Measurements from ENCODE around the gene POLR1A.

Gene POLR1A

DNA sequence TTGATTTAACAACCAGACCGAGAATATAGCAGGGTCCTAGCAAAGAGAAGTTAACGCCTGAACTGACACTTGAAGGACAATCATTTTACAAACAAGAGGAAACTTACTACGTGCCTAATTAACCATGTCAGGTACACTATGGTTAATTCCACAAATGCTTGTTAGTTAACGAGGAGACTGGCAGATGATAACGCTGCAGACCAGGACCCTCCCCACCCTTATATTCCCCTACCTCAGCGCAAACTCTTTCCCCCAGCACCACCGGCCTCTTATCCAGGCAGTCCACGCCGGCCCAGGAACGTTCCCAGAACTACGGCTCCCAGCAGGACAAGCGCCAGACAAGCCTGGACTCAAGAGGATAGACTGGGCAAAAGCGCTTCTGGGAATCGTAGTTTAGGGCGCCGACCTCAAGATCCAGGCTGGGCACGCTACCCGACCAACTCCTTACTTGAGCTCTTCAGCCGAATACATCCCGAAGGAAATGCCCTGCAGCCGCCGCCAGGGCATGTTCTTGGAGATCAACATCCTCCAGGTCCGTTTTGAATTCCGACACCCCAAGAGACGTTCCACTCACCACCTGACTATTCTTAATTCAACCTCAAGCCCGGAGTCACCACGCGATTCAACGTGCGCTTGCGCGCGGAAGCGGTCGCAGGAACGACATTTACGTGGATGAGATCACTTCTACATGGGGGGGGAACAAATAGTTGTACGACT is at the start of gene POLR1A:
POLR1A (minus strand) TSS at position 635 of the 717 bp plus-strand sequence; CDS start at position 525, 110 bp downstream.
- DNase-seq: peak; percentile 74

DNA sequence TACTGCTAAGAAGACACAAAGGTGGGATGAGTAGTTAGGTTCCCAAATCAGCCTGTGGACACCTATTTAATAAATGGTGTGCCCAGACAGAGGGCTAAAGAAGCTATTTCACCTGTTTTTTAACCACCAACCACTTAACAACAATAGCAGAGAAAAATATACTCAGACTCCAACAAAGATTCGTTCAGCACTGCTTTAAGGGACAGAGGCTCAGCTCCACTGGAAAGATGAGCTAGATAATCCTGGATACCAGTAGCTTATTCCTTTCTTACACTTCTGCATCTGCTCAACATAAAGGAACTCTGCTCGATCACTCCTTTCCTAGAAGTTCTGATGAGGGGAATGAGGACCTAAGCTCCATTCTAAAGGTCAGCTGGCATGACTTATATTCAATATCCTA is 44.8 kb upstream of the POLR1A start:
- DNase-seq: no peak

DNA sequence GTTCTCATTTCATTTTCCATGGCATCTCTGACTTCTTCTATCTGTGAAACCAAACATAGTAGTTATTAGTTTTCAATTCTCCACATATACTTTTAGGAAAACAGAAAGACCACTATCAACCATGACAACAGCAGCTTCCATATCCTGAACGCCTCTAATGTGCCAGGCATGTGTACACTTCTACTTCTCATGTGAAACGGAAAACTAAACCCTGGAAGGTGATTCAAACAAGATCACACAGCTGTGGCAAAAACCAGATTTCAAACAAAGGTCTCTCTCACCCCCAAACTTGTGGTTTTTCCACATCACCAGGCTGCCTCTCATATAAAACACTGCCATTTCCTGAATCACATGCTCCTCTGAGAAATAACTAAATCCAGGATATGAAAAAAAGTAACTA is 42.1 kb upstream of the POLR1A start:
- DNase-seq: no peak

DNA sequence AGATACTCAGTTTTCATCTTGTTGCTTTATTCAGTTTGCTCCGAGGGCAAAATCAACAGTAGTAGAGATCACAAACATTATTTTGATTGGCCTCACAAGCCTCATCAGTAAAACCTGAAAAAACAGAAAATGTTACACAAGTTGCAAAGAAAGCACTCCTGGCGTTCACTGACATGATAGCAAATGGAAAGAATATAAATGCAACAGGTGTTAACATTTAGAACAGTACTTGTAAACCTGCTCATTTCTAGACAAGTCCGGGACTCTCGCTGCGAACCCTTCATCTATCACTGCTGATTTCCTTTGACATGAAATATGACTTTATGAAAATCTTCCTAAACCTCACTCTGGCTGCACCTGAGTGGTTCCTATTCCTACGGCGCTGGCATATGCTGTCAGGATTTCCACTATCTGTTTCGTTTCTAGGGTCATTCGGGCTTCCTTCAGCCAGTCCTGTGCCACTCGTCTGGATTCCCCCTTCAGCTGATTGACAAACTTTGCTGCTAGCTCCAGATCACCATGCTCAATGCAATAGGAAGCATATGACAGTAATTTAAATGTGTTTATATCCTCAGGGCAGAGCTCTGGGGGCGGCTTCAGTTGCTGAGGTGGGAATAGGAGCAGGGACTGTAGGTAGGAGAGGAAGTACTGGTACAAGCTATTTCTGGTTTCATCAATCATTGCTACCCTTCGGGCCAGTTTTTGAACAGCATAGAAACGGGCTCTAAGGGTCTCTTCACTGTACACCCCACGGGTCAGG is 38.4 kb upstream of the POLR1A start:
- no peak for DNase-seq

DNA sequence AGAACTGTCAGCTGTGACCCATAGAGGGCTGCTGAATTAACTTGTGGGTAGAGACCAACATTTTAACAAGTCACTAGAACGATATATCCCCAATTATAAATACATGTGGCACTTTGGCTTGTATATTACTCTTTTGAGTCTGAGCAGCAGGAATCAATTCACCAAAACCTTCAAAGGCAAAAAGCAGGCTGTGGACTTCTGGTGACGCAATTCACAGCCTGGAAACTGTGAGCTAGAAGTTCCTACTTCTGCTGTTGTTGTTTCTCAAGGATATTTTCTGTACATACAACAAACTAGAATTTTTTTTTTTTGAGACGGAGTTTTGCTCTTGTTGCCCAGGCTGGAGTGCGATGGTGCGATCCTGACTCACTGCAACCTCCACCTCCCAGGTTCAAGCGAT is 37.6 kb upstream of the POLR1A start:
- no peak for DNase-seq

DNA sequence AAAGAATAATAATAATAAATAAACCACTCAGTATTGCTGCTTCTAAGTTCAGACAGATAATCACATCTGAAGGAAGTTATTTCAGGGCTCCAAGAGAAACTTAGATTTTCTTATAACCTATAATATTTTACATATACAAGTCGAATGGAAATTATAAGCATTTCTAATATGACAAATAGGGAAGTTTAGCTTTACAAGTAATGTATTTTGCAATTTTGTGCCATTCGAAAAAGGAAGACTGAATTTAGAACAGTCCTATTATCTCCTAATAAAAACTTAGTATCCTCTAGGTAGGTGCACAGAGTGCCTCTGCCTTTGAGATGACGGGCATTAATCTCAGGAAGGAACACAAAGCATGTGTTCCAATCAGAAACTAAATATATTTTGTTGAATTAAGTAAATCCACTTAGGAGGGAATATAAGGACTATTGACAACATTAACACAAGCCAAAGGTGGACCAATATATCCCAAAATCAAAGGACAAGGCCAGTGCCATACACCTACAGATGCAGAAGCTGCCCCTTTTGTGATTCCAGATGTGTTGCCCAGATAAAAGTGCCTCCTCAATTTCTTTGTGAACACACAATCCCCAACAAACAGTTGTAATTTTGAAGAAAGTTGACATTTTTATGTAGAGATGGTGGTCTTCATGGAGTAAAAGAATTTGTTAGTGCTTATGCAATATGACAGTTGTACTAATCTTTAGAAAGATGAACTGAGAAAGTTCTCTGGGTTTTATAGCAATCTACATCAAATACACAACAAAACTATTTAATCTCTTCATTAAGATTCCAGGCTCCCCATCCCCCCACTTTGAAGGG is 37.0 kb upstream of the POLR1A start:
- no peak for DNase-seq

DNA sequence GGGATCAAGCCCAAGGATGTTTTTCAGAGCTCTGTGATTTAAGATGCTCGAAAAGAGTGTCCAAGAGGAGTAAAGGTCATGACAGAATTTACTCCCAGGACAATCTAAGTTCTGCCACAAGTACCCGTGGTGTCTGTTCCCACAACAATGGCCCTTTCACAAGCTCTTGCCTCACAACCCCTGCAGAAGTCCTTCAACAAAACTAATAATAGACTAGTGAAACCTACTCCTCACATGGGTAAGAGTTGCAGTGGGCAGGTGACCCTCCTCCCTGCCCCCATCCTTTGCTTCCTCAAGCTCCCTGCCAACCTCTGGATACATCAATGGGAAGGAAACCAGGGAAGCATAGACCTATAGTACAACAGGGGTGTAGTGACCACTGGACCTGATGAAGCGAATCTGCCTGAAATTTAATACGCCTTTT is 35.3 kb upstream of the POLR1A start:
- DNase-seq: no peak

DNA sequence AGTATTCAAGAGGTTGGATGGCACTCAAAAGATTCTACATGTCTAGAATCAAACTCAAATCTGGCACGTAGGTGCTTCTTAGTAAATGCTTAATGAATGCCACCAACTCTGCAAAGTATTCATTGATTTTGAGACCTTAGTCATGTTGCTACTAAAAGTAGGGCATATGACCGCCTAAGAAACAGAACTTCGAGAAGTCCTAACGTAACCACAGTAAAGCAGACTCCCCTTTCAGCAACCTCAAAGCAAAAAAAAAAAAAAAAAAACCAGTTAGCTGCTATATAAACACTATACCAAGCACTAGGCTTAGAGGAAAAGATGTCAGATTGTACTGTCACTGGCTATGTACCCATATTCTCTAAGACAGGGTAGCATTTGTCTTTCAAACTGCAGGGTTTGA is 34.3 kb upstream of the POLR1A start:
- no peak for DNase-seq

DNA sequence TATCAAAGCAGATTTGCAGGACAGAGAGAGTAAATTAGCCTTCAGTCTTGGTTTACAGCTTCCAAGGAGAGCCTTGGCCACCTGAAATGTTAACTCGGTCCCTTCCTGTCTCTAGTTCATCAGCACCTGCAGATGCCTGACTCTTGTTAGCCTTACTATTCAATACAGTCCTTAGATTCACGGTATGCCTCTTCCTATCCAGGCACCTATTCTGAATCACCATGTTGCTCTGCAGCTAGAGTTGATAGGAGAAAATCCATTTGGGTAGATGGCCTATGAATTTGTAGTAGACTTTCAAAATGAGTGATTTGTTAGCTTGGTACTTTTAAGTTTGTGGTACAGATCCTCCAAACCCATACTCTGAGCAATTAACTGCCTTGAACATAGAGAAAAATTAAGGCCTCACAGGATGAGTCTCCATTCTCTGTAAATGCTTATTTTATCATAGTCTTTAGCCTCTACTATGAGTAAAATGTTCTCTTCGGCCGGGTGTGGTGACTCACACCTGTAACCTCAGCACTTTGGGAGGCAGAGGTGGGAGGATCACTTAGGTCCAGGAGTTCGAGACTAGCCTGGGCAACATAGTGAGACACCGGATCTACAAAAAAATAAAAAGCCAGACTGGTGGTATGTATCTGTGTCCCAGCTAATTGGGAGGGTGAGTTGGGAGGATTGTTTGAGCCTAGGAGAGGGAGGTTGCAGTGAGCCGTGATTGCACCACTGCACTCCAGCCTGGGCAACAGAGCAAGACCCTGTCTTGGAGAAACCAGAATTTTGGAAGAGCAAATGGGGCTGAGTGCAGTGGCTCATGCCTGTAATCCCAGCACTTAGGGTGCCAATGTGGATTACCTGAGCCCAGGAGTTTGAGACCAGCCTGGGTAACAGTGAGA is 33.3 kb upstream of the POLR1A start:
- DNase-seq: no peak

DNA sequence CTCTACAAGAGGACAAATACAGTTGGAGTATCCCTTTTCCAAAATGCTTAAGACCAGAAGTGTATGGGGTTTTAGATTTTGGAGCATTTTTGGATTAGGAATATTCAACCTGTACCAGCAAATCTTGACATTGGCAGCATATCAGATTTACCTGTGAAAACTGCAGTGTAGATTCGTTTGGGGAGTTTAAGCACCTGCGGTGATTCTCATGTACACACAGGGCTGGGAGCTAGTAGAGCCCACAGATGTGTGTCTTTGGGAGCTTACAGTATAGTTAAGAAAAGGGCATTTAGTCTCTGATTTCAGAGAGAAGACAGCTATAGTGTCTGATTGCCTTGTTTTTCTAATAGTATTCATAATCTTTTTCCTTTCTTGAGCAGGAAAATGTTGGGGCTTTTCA is 30.5 kb upstream of the POLR1A start:
- DNase-seq: no peak

DNA sequence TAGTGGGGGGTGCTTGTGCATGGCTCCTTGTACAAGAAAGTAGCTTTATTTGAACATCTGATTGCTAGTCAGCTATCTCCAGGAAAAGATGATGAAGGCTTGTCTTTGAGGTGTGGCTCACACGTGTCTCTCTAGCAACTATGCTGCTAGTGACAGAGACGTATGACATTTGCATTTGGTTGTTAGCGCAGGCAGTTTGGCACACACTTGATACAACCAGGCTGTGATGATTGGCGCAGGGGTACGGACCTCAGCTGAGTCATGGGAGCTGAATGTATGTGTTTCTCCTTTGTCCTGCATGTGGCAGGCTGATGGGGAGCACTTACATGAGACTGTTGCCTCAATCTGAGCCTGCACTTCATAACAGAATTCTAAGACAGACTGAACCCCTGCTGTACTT is 30.0 kb upstream of the POLR1A start:
- no peak for DNase-seq

DNA sequence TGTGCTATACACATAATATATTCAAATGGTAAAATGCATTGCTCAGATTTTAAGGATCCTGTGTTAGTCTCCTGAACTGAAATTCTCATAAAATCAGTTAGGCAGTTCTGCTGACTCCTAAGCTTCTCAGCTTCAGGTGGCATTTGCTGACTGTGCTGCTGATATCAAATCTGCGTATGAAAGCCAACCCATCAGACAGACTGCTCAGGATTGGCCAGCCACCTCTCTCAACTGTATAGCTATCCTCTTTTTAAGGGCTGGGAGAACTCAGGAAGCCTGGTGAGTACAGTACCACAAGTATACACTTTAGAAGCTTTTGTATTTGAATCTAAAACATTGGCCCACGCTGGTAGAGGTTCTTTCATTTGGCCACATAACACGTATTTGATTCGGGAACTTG is 29.0 kb upstream of the POLR1A start:
- DNase-seq: no peak

DNA sequence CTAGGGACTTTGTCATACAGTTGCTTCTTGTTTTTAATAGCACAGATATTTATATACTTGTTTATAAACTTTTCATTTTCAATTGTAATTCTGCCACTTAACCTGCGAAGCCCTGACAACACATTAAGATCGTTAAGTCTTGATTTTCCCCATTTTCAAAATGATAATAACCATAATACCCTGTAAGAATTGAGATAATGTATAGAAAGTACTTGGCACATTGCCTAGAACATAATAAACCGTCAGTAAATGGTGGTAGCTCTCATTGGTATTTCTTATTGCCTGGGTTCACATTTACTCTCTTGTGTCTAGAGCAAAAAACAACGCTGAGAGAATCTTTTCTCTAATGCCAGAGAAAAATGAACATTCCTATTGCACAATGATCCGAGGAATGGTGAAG is 19.0 kb upstream of the POLR1A start:
- DNase-seq: no peak

DNA sequence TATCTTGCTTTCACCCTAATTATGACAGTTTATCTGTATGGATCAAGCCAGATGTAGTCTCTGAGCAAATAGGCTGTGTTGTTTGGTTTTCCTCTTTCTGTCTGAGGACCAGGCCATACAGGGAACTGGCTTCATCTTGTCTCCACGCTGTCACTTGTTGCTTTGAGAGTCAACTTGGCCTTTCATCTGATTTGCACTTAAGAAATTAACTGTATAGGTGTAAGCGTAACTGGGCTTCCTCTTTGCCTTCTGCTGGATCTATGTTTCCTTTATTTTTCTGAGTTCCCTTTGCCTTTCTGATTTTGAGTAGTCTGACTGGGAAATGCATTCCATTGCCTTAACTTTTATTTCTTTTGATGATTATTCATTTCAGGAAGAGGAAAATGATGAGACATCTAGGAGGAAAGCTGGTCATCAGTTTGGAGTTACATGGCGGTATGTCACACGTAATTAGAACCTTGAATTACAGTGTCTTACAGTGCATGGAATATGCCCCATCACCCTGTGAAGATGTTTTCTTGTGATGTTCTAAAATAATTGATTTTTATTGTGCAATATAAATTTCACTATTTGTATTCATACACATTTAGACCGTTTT is 17.7 kb upstream of the POLR1A start:
- no peak for DNase-seq

DNA sequence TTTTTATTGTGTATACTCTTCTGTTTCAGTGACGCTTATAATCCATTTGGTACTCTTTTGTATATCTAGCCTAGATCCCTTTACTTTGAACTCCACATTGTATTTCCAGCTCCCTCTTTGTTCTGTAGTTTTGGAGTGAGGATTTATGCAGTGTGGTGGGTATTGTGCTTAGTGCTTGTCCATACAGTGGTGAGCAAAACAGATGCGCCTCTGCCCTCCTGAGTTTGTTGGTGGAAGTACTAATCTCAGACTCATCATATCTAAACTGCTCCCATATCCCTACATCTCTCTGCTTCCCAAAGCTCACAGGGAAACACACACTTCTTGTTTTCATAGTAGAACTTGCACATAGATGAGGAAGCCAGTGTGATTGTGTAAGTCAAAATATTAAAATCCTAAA is 12.4 kb upstream of the POLR1A start:
- no peak for DNase-seq

DNA sequence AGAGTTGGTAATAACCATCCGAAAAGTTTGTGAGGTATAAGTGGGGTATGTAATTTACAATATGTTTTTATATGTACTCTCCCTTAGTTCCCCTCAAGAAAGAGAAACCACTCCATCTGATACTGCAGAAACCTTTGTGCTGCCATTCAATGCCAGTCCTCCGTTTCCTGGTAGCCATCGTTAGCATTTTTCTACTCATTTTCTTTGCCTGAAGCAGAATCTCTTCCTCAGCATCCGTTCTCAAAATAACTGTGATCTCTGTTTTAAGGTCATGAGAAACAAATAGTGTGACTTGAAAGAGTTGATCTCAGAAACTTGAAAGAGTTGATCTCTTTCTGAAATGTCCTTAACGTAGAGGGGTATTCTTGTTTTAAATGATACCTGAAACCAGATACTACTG is 1.3 kb upstream of the POLR1A start:
- no peak for DNase-seq

DNA sequence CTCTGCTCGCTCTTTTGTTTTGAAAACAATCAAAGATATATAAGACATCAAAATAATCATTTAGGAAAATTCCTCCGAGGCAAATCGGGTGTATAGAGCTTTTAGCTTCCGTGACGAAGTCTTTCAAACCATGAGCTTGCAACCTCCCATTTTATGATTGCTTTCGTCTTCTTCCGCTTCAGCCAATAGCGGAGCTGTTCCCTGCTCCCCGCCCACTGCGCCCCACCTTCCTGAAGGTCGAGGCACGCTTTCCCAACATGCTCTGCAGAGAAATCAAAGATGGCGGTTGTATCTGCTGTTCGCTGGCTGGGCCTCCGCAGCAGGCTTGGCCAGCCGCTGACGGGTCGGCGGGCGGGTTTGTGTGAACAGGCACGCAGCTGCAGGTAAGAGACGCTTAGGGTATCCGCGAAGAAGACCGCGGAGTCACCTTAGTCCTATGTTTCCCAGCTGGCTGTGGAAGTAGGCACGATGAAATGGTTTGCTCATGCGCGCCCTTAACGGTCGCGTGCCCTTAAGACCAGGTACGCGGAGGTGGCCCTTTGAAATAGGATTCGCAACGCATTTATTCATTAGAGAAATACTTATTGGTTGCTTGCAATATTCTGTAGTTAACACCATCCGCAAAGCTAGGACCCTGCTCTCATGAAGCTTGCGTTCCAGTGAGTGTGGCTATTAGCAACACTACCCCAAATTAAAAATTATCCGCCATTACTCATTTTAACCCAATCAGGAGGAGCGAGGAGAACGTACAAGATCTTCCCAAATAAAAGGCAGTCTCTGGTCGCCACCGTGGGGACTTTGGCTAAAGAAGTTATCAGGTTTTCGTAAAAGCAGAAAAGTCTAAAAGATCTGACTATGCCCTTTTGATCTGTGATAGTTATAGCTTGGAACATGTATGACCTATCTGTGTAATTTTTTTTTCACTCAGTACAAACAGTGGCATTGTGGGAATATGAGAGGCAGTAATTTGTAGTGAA is 571 bp upstream of the POLR1A start, which contains the start of gene PTCD3:
PTCD3 (plus strand) TSS at position 267 of the 977 bp plus-strand sequence; CDS start at position 280, 13 bp downstream.
- DNase-seq: peak; percentile 93

DNA sequence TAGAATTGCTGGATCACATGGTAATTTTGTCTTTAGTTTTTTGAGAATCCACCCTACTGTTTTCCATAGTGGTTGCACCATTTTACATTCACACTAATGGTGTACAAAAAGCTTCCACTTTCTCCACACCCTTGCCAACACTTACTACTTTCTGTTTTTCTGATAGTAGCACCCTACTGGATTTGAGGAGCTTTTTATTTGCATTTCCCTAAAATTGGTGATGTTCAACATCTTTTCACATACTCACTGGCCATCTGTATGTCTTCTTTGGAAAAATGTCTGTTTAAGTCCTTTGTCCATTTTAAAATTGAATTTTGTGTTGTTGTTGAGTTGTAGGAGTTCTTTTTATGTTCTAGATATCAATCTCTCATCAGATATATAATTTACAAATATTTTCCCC is 3.5 kb downstream of the POLR1A start:
- no peak for DNase-seq

DNA sequence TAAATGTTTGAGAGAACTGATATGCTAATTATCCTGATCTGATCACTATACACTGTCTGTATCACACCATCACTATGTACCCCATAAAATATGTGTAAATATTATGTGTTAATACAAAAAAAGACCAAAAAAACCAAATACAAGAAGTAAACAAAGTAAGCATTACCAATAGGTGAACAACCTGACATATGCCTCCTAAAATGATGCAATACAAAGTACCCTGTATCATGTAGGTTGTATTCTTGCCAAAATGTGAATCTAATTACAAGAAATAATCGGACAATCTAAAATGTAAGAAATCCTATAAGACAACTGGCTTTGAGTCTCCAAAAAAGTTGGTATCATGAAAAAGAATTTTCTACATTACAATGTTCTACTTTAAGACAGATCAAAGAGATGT is 7.8 kb downstream of the POLR1A start:
- DNase-seq: no peak

DNA sequence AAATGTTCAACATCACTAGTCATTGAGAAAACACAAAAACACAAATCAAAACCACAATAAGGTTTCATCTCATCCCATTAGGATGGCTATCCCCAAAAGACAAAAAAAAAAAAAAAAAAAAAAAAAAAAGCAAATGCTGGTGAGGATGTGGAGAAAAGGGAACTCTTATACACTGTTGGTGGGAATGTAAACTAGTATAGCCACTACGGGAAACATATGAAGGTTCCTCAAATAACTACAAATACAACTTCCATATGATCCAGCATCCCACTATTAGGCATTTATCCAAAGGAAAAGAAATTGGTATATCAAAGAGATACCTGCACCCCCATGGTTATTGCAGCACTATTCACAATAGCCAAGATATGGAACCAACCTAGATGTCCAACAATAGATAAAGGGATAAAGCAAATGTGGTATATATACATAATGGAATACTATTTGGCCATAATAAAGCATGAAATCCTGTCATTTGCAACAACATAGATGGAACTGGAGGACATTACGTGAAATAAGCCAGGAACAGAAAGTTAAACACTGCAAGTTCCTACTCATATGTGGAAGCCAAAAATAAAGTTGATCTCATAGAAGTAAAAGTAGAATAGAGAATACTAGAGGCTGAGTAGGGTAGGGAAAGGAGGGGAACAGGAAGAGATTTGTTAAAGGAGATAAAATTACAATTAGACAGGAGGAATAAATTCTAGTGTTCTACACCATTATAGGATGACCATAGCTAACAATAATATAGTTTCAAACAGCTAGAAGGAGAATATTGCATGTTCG is 8.4 kb downstream of the POLR1A start:
- DNase-seq: no peak

Data from NK-92 treated with Interleukin-12 subunit alpha and Interleukin-12 subunit beta, amount 100 ng/mL, for 24 hours (cell line).